A549 (cell line): ENCODE data around the gene GPATCH3. TPM values are rescaled to one million over a fixed set of nuclear protein-coding genes. Genes with fewer than 3 reads are reported as not detected.

Experiments used
- ATAC-seq, 2 experiments: fragments of 200-7000 bp in 1 of 2; fragments of >200 bp in 1 of 2; cut with Nextera tagmentation in 1 of 2; cut with Tn5 transposase in 1 of 2; 3 replicates each; pipeline versions ENCODE4 v1.8.0 to v1.9.1; 2018 to 2020; ENCODE audit warnings: mild to moderate bottlenecking in 1 of 2, moderate library complexity in 1 of 2
- CTCF ChIA-PET: fragments of 300-600 bp; sonication (Branson Sonifier 250); formaldehyde crosslinking; extraction: SDS; loops from one replicate; lab custom pipeline; 2021; ENCODE audit warnings: antibody characterized with exemption, inconsistent platforms; lab: Yijun Ruan, JAX
- POLR2A ChIA-PET: fragments of 350-600 bp; formaldehyde crosslinking; extraction: SDS; loops from one replicate; lab custom pipeline; 2021; ENCODE audit warnings: antibody characterized with exemption, inconsistent platforms; lab: Yijun Ruan, JAX
- DNase-seq, 2 experiments: peaks; one replicate each; pipeline versions ENCODE4 v3.0.0 to v3.0.0-alpha.2; 2011 to 2016; ENCODE audit warnings: low read depth in 1 of 2, low spot score in 1 of 2
- FAIRE-seq: peaks from 2 replicates; lab custom pipeline; 2011; peaks lifted over from hg19 to GRCh38; lab: Jason Lieb, UNC
- H3K27ac ChIP-seq, 2 experiments: fragments of >200 bp; sonication (Bioruptor Twin); formaldehyde crosslinking; 3 replicates each; pipeline ENCODE4 v1.5.1; 2016 to 2017
- H3K4me1 ChIP-seq: fragments of >200 bp; sonication (Bioruptor Twin); formaldehyde crosslinking; 3 replicates; pipeline ENCODE4 v1.6.1; 2016
- H3K4me2 ChIP-seq: fragments of >200 bp; sonication (Bioruptor Twin); formaldehyde crosslinking; 3 replicates; pipeline ENCODE4 v1.6.1; 2016
- H3K4me3 ChIP-seq: fragments of >200 bp; sonication (Bioruptor Twin); formaldehyde crosslinking; 3 replicates; pipeline ENCODE4 v1.5.1; 2016
- H3K9me3 ChIP-seq: fragments of >200 bp; sonication (Bioruptor Twin); formaldehyde crosslinking; 3 replicates; pipeline ENCODE4 v1.6.1; 2016
- CHD2 ChIP-seq: fragments of 150-350 bp; IDR thresholded peaks from 2 replicates; pipeline ENCODE4 v1.6.1; 2014; ENCODE audit warnings: low read length; ENCODE audit not compliant: partially characterized antibody
- EHMT2 ChIP-seq: fragments of 200-600 bp; sonication (generic); IDR thresholded peaks from 2 replicates; pipeline ENCODE4 v1.6.1; 2016; ENCODE audit warnings: antibody characterized with exemption, low read depth, mild to moderate bottlenecking, moderate library complexity
- ESRRA ChIP-seq: fragments of 150-350 bp; IDR thresholded peaks from 2 replicates; pipeline ENCODE4 v1.6.1; 2014; ENCODE audit warnings: mild to moderate bottlenecking, low read length, borderline replicate concordance
- FOSB ChIP-seq: fragments of 250-450 bp; sonication (Bioruptor Pico); IDR thresholded peaks from 2 replicates; pipeline ENCODE4 v1.5.0; 2020; ENCODE audit warnings: mild to moderate bottlenecking, moderate library complexity
- FOSL2 ChIP-seq, 2 experiments: fragments of 450-650 bp in 1 of 2; fragments of >200 bp in 1 of 2; sonication (Bioruptor Twin) in 1 of 2; formaldehyde crosslinking; IDR thresholded peaks; 2 replicates each; pipeline versions ENCODE4 v1.5.0 to v1.6.1; 2016 to 2020; ENCODE audit warnings: mild to moderate bottlenecking in 1 of 2, moderate library complexity in 1 of 2
- GATA3 ChIP-seq: IDR thresholded peaks from 2 replicates; pipeline ENCODE4 v1.6.1; 2012; ENCODE audit warnings: borderline replicate concordance
- HDAC2 ChIP-seq: fragments of 200-600 bp; sonication (generic); IDR thresholded peaks from 2 replicates; pipeline ENCODE4 v1.6.1; 2016
- HOXB5 ChIP-seq: fragments of 250-450 bp; sonication (Bioruptor Pico); IDR thresholded peaks from 2 replicates; pipeline ENCODE4 v1.5.0; 2020; ENCODE audit warnings: mild to moderate bottlenecking, moderate library complexity
- JUN ChIP-seq, 2 experiments: fragments of >200 bp; sonication (Bioruptor Twin); formaldehyde crosslinking; IDR thresholded peaks; 2 replicates in 1 of 2; 3 replicates in 1 of 2; pipeline ENCODE4 v1.6.1; 2016 to 2017
- KDM5A ChIP-seq: fragments of 200-600 bp; sonication (generic); IDR thresholded peaks from 2 replicates; pipeline ENCODE4 v1.6.1; 2016; ENCODE audit warnings: antibody characterized with exemption, mild to moderate bottlenecking
- MAZ ChIP-seq: fragments of 150-350 bp; IDR thresholded peaks from 2 replicates; pipeline ENCODE4 v1.6.1; 2014; ENCODE audit warnings: antibody characterized with exemption, low read depth, low read length, borderline replicate concordance
- NPAS2 ChIP-seq: fragments of 250-450 bp; sonication (Bioruptor Pico); IDR thresholded peaks from 2 replicates; pipeline ENCODE4 v1.8.0; 2022; ENCODE audit warnings: mild to moderate bottlenecking, moderate library complexity, borderline replicate concordance
- NR3C1 ChIP-seq: fragments of >200 bp; sonication (Bioruptor Twin); formaldehyde crosslinking; IDR thresholded peaks from 3 replicates; pipeline ENCODE4 v1.6.1; 2017
- PHF8 ChIP-seq: fragments of 200-600 bp; sonication (generic); IDR thresholded peaks from 2 replicates; pipeline ENCODE4 v1.6.1; 2016; ENCODE audit warnings: low read depth, mild to moderate bottlenecking, antibody characterized with exemption, moderate library complexity, borderline replicate concordance
- POLR2A ChIP-seq: IDR thresholded peaks from 2 replicates; pipeline ENCODE4 v1.6.1; 2012; ENCODE audit warnings: mild to moderate bottlenecking, low read length
- RFX5 ChIP-seq: fragments of 450-650 bp; IDR thresholded peaks from 2 replicates; pipeline ENCODE4 v1.7.1; 2014; ENCODE audit warnings: antibody characterized with exemption, mild to moderate bottlenecking, moderate library complexity
- ZC3H11A ChIP-seq: fragments of 450-650 bp; IDR thresholded peaks from 2 replicates; pipeline ENCODE4 v1.6.1; 2014; ENCODE audit warnings: antibody characterized with exemption, mild to moderate bottlenecking
- WGBS: methylation state at CpG from one replicate; pipeline ENCODE4 v1.1.6; 2017; ENCODE audit errors: missing lambda C conversion rate; 5-methylcytosine and 5-hydroxymethylcytosine counted together
- polyA plus RNA-seq, 4 experiments: library from polyadenylated mRNA; depleted of rRNA in 3 of 4; stranded (reverse); fragments of >200 nt; fragmentation: RNase III in 1 of 4; extraction: RNeasy Plus Mini Kit Qiagen cat#74134 plus additional on column Dnase treatment in 1 of 4; gene quantifications; 2 replicates in 3 of 4; 3 replicates in 1 of 4; pipeline ENCODE4 v1.2.3, GENCODE V29; 2011 to 2017
- TF ChIP-seq, protein P1 (sequence below): fragments of 250-450 bp; sonication (Bioruptor Pico); IDR thresholded peaks from 2 replicates; pipeline ENCODE4 v1.5.0; 2020; ENCODE audit warnings: low read depth, mild to moderate bottlenecking, moderate library complexity
- TF ChIP-seq, protein P2 (sequence below): fragments of >200 bp; sonication (Bioruptor Twin); formaldehyde crosslinking; IDR thresholded peaks from 2 replicates; pipeline ENCODE4 v1.6.1; 2016
- TF ChIP-seq, protein P3 (sequence below): fragments of 250-450 bp; sonication (Bioruptor Pico); IDR thresholded peaks from 2 replicates; pipeline ENCODE4 v1.5.0; 2021; ENCODE audit warnings: mild to moderate bottlenecking, moderate library complexity, borderline replicate concordance
- TF ChIP-seq, protein P4 (sequence below): IDR thresholded peaks from 2 replicates; pipeline ENCODE4 v1.6.1; 2012
- TF ChIP-seq, protein P5 (sequence below): fragments of 450-650 bp; IDR thresholded peaks from 2 replicates; pipeline ENCODE4 v1.6.1; 2014; ENCODE audit warnings: antibody characterized with exemption
- TF ChIP-seq, protein P6 (sequence below): fragments of >200 bp; sonication (Bioruptor Twin); formaldehyde crosslinking; IDR thresholded peaks from 3 replicates; pipeline ENCODE4 v1.6.1; 2016

GPATCH3 gene
- polyA plus RNA-seq, 2 of the 4 experiments (the other 2 are of a cell fraction) = 5.4 to 8.7 TPM

DNA sequence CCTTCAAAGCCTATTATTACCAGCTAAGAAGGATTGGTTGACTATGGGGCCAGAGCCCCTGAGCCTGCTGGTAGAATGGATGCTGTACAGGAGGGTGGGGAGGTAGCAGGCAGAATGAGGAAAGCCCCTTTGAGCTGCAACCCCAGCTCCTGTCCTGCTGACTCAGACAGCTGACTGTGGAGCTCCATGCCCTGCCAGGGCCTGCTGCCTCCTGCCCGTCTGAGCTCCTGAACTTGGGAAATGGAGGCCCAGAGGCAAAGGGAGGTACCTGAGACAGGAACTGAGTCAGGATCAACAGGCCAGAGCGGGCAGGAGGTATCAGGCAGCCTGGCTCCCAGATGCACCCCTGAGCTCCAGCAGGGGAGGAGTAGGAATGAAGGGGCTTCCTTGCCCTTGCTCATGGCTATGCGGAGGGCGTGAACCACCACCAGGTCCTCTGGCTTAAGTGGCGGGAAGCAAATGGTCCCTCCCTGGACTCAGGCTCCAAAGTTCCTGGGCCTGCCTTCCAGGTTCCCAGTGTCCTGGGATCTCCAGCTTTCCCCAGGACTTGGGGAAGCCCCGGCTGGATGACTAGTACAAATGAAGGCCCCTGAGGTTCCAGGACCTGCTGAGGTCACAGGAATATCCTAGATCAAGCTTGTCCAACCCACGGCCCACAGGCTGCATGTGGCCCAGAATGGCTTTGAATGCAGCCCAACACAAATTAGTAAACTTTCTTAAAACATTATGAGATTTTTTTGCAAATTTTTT, 41.2 kb downstream of the GPATCH3 start:
- DNase-seq = no peak
- CTCF ChIA-PET = interaction anchor here (0.7 to 7.2 kb wide), 9 partner anchors 8 to 257 kb away, joined by 3 to 57 read pairs (median 6); partner anchors contain the start of gene GPATCH3
- POLR2A ChIA-PET = no interaction called here
- WGBS = 77% methylated on average over 6 of the region's 7 CpGs
- no peak for ATAC-seq
- H3K4me1 ChIP-seq = peaks cover 20% of the 10 kb centered on the region
- TF ChIP-seq EHMT2 = no peak
- TF ChIP-seq, protein P1, sequence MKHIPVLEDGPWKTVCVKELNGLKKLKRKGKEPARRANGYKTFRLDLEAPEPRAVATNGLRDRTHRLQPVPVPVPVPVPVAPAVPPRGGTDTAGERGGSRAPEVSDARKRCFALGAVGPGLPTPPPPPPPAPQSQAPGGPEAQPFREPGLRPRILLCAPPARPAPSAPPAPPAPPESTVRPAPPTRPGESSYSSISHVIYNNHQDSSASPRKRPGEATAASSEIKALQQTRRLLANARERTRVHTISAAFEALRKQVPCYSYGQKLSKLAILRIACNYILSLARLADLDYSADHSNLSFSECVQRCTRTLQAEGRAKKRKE = no peak
- TF ChIP-seq, protein P2, sequence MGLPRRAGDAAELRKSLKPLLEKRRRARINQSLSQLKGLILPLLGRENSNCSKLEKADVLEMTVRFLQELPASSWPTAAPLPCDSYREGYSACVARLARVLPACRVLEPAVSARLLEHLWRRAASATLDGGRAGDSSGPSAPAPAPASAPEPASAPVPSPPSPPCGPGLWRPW = no peak
- no peak for TF ChIP-seq HDAC2
- TF ChIP-seq PHF8 = no peak
- TF ChIP-seq, protein P3, sequence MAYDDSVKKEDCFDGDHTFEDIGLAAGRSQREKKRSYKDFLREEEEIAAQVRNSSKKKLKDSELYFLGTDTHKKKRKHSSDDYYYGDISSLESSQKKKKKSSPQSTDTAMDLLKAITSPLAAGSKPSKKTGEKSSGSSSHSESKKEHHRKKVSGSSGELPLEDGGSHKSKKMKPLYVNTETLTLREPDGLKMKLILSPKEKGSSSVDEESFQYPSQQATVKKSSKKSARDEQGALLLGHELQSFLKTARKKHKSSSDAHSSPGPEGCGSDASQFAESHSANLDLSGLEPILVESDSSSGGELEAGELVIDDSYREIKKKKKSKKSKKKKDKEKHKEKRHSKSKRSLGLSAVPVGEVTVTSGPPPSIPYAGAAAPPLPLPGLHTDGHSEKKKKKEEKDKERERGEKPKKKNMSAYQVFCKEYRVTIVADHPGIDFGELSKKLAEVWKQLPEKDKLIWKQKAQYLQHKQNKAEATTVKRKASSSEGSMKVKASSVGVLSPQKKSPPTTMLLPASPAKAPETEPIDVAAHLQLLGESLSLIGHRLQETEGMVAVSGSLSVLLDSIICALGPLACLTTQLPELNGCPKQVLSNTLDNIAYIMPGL (CRISPR knock-in tag) = no peak
- TF ChIP-seq ZC3H11A = no peak
- TF ChIP-seq CHD2 = no peak
- TF ChIP-seq, protein P4, sequence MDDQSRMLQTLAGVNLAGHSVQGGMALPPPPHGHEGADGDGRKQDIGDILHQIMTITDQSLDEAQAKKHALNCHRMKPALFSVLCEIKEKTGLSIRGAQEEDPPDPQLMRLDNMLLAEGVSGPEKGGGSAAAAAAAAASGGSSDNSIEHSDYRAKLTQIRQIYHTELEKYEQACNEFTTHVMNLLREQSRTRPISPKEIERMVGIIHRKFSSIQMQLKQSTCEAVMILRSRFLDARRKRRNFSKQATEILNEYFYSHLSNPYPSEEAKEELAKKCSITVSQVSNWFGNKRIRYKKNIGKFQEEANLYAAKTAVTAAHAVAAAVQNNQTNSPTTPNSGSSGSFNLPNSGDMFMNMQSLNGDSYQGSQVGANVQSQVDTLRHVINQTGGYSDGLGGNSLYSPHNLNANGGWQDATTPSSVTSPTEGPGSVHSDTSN = no peak
- TF ChIP-seq KDM5A = no peak
- TF ChIP-seq FOSL2 (IDR thresholded peaks at IDR 0.05) = no peak
- no peak for TF ChIP-seq FOSL2 (CRISPR knock-in tag; IDR thresholded peaks at IDR 0.05)
- no peak for TF ChIP-seq HOXB5 (CRISPR knock-in tag)
- TF ChIP-seq, all 56 proteins: peak for 0
- peak overlapping the region in 1 of 2 experiments; percentile 64; a peak in 3 of 6 replicates for H3K27ac ChIP-seq
- no peak for FAIRE-seq
- H3K9me3 ChIP-seq = no peaks in the 10 kb centered on the region
- H3K4me3 ChIP-seq = no peak overlapping the region
- no peak overlapping the region for H3K4me2 ChIP-seq

DNA sequence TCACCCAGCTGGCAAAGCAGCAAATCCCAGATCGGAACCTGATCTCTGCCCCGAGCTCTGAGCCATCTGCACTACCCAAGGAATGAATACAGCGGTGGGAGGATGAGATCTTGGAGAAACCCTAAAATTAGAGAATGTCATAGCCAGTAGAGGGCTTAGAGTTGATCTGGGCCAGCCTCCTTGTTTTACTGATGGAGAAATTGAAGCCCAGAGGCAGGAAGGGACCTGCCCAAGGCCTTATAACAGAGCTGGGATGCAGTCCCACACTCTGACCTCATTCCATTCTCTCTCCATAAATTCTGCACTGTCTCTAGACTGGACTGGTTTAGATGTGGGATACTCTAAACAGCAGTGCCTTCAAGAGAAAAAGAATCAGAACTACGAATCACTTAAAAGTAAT, 42.1 kb downstream of the GPATCH3 start:
- POLR2A ChIA-PET = no interaction called here
- Histone ChIP-seq H3K4me2 (no peak overlapping the region), H3K4me1 (peaks cover 22% of the 10 kb centered on the region), H3K4me3 (no peak overlapping the region), H3K27ac (0 out of 6 replicates have a peak overlapping the region, but pooled peaks of 1 of the 2 experiments have one; percentile 28), H3K9me3 (no peaks in the 10 kb centered on the region)
- FAIRE-seq (no peak), DNase-seq (no peak), ATAC-seq (no peak)
- CTCF ChIA-PET = interaction anchor here (0.7 to 7.2 kb wide), 8 partner anchors 8 to 256 kb away, joined by 3 to 57 read pairs (median 6); partner anchors contain the start of gene GPATCH3
- WGBS = 89% methylated on average over 4 of the region's 4 CpGs
- no peak for TF ChIP-seq RFX5
- TF ChIP-seq, protein P5, sequence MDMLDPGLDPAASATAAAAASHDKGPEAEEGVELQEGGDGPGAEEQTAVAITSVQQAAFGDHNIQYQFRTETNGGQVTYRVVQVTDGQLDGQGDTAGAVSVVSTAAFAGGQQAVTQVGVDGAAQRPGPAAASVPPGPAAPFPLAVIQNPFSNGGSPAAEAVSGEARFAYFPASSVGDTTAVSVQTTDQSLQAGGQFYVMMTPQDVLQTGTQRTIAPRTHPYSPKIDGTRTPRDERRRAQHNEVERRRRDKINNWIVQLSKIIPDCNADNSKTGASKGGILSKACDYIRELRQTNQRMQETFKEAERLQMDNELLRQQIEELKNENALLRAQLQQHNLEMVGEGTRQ = no peak
- no peak for TF ChIP-seq GATA3
- TF ChIP-seq, protein P2 = no peak
- TF ChIP-seq FOSL2 (IDR thresholded peaks at IDR 0.05) = no peak
- TF ChIP-seq FOSL2 (CRISPR knock-in tag; IDR thresholded peaks at IDR 0.05) = no peak
- TF ChIP-seq, protein P6, sequence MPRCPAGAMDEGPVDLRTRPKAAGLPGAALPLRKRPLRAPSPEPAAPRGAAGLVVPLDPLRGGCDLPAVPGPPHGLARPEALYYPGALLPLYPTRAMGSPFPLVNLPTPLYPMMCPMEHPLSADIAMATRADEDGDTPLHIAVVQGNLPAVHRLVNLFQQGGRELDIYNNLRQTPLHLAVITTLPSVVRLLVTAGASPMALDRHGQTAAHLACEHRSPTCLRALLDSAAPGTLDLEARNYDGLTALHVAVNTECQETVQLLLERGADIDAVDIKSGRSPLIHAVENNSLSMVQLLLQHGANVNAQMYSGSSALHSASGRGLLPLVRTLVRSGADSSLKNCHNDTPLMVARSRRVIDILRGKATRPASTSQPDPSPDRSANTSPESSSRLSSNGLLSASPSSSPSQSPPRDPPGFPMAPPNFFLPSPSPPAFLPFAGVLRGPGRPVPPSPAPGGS = no peak
- no peak for TF ChIP-seq NPAS2 (CRISPR knock-in tag)
- TF ChIP-seq JUN (IDR thresholded peaks at IDR 0.05) = no peak
- no peak for TF ChIP-seq NR3C1
- TF ChIP-seq ESRRA = no peak
- no peak for TF ChIP-seq MAZ
- no peak for TF ChIP-seq FOSB (CRISPR knock-in tag)
- TF ChIP-seq, protein P4 = no peak
- TF ChIP-seq POLR2A = no peak
